GM13976 (cell line): ENCODE measurements around the gene FIG4.
"Not testable (repeated sequence)": the region's sequence is repeated elsewhere in the genome, so short reads cannot be mapped to it uniquely, and the experiment has no call there.

ENCODE experiments used
- DNase-seq: peaks from one replicate; pipeline ENCODE4 v3.0.0; 2012; ENCODE audit warnings: low spot score
- CTCF ChIP-seq: IDR thresholded peaks from 2 replicates; pipeline ENCODE4 v1.5.1; 2012; ENCODE audit warnings: borderline replicate concordance, mild to moderate bottlenecking; ENCODE audit not compliant: insufficient read depth; ENCODE audit errors: extremely low read depth, missing control alignments, control extremely low read depth
- in situ Hi-C: fragments of 300-500 bp; cut with MboI; formaldehyde crosslinking; loops from one replicate; pipeline ENCODE4 v1.12.0; 2022; ENCODE audit warnings: low sequenced_read_pairs, mixed read lengths, inconsistent platforms; ENCODE audit not compliant: unreplicated experiment

Gene FIG4

GRCh38 chr6:109867970-109868358 lies 176.9 kb downstream of the FIG4 start:
- in situ Hi-C loops = no loop called here
- TF ChIP-seq CTCF = no peak
- no peak for DNase-seq

- in situ Hi-C loops, DNase-seq: not testable (repeated sequence)
Observed at GRCh38 chr6:109869398-109870088, 178.4 kb downstream of the FIG4 start.

- in situ Hi-C loops = no loop called here
- TF ChIP-seq CTCF = no peak
- DNase-seq = no peak
Observed at GRCh38 chr6:109870089-109870410, 179.0 kb downstream of the FIG4 start.

DNA sequence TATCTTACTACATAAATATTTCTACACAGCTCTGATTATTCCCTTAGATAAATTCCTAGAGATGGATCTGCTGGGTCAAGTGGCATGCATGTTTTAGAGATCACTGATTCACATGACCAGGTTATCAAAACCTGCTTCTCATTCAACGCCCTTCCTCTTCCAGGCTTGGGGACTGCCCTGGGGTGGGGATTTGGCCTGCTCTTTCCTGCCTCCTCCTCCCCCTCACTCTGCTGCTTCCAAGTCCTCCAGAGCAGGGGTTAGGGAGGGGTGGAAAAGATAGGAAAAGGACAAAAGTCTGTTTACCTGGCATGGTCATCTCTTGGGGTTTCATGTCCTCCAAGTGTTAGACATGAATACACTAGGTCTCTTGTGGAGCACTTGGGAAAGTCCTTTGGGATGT lies 181.5 kb downstream of the FIG4 start:
- no peak for TF ChIP-seq CTCF
- in situ Hi-C loops = no loop called here

DNA sequence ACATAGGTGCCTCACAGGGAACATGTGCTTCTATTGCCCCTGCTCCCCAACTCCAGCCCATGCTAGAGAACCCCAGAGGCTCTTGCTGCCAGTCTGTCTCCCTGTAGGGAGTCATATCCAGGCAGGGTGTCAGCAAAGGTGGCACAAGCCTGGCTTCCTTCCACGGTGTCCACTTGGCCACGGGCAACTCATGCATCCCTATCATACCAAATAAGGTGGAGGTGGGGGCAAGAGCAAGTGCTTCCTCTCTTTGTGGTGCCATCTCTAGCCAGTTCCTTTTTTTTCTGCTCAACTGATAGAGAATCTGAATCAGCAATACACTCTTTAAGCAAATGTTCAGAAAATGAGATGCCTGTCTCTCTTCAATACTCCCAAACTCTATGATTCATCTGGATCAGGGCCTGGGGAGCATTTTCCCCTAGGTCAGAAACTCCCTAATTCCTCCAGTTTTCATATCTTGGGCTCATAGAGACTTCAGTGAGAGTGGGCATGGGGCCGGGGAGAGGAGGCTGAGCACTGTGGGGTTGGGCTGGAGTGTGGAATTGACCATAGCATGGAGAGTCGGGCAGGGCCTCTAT lies 182.0 kb downstream of the FIG4 start:
- no peak for TF ChIP-seq CTCF
- in situ Hi-C loops = no loop called here
- no peak for DNase-seq

More for the DNA sequence above, 181.5 kb downstream of the FIG4 start:
- DNase-seq = no peak

- no peak for TF ChIP-seq CTCF
- in situ Hi-C loops = no loop called here
- no peak for DNase-seq
Observed at GRCh38 chr6:109874086-109874485, 183.0 kb downstream of the FIG4 start.

DNA sequence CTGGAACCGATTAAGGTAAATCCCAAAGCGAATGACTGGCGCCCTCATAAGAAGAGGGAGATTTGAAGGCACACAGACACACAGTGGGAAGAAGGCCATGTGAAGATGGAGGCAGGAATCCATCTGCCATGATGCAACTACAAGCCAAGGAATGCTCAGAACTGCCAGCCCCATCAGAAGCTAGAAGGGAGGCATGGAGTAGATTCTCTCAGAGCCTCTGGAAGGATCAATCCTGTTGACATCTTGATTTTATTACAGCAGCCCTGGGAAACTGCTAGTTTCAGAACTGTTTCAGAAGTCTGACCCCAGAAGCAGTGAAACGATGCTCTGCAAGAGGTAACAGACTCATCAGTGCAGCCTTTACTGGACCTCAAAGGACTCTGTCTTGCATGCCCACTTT lies 183.5 kb downstream of the FIG4 start:
- DNase-seq = no peak
- no peak for TF ChIP-seq CTCF
- in situ Hi-C loops = no loop called here
